AG04449 (cell line): Measurements from ENCODE around the gene LMTK2.

Experiments
- CTCF ChIA-PET: fragments of 350-600 bp; formaldehyde crosslinking; extraction: SDS; loops from one replicate; lab custom pipeline; 2021; ENCODE audit warnings: antibody characterized with exemption; lab: Yijun Ruan, JAX
- POLR2A ChIA-PET: fragments of 400-600, 350-600 bp; formaldehyde crosslinking; extraction: SDS; loops from one replicate; lab custom pipeline; 2020; ENCODE audit warnings: antibody characterized with exemption, inconsistent platforms; lab: Yijun Ruan, JAX
- DNase-seq: peaks from one replicate; pipeline ENCODE4 v3.0.0-alpha.2; 2010; ENCODE audit warnings: low read depth, low spot score
- H3K4me3 ChIP-seq: 2 replicates; pipeline ENCODE4 v1.5.1; 2011; ENCODE audit warnings: low read depth, mild to moderate bottlenecking, control low read depth, low read length
- CTCF ChIP-seq: IDR thresholded peaks from one replicate; pipeline ENCODE4 v1.5.1; 2011; ENCODE audit warnings: mild to moderate bottlenecking, moderate library complexity, low read length, control low read depth, inconsistent platforms; ENCODE audit not compliant: insufficient read depth; ENCODE audit errors: missing control alignments

LMTK2 gene

GRCh38 chr7:98240961-98241673 lies 134.5 kb downstream of the LMTK2 start:
- H3K4me3 ChIP-seq, result no peak overlapping the region
- CTCF ChIA-PET, result interaction anchor here (0.8 to 2.5 kb wide), 7 partner anchors 9 to 220 kb away, joined by 3 to 14 read pairs (median 4); partner anchors contain the start of gene TECPR1
- peak; percentile 79 for TF ChIP-seq CTCF
- no peak for DNase-seq
- POLR2A ChIA-PET, result no interaction called here

GRCh38 chr7:98241674-98242241 lies 135.1 kb downstream of the LMTK2 start:
- ChIA-PET POLR2A (no interaction called here), CTCF (interaction anchor here (0.8 to 2.5 kb wide), 5 partner anchors 9 to 220 kb away, joined by 3 to 14 read pairs (median 5); partner anchors contain the start of gene TECPR1)
- no peak for TF ChIP-seq CTCF
- no peak for DNase-seq
- H3K4me3 ChIP-seq, result no peak overlapping the region

- no peak for TF ChIP-seq CTCF
- POLR2A ChIA-PET, result no interaction called here
- DNase-seq, result no peak
- H3K4me3 ChIP-seq, result no peak overlapping the region
- CTCF ChIA-PET, result interaction anchor here (1.3 to 2.5 kb wide), 2 partner anchors 8 to 221 kb away, joined by 5 to 14 read pairs; no protein-coding TSS in a partner anchor
Measured at GRCh38 chr7:98242342-98242741, 135.7 kb downstream of the LMTK2 start.

- TF ChIP-seq CTCF, result no peak
- H3K4me3 ChIP-seq, result no peak overlapping the region
- CTCF ChIA-PET, result interaction anchor here (1.7 to 2.4 kb wide), 2 partner anchors 10 to 222 kb away, joined by 8 to 13 read pairs; no protein-coding TSS in a partner anchor
- DNase-seq, result no peak
- POLR2A ChIA-PET, result no interaction called here
Measured at GRCh38 chr7:98242934-98243333, 136.3 kb downstream of the LMTK2 start.

- TF ChIP-seq CTCF, result no peak
- H3K4me3 ChIP-seq, result no peak overlapping the region
- POLR2A ChIA-PET, result no interaction called here
- CTCF ChIA-PET, result interaction anchor here (1.9 to 2.4 kb wide), 2 partner anchors 8 to 10 kb away, joined by 5 to 8 read pairs; no protein-coding TSS in a partner anchor
- no peak for DNase-seq
Measured at GRCh38 chr7:98244871-98245270, 138.2 kb downstream of the LMTK2 start.

GRCh38 chr7:98248156-98248555 lies 141.5 kb downstream of the LMTK2 start:
- ChIA-PET POLR2A (no interaction called here), CTCF (no interaction called here)
- DNase-seq, result no peak
- no peak overlapping the region for H3K4me3 ChIP-seq
- TF ChIP-seq CTCF, result no peak
